Neural cell (in vitro differentiated cells): Measurements from ENCODE around the gene TULP3. TPM values are rescaled to one million over a fixed set of nuclear protein-coding genes. Genes with fewer than 3 reads are reported as not detected.
A peak's percentile ranks its signal among the peaks of the same experiment; 100 is the strongest.

Source experiments
- H2AFZ ChIP-seq: fragments of 200-600, 300-800 bp; sonication (generic), shearing (Covaris generic); 2 replicates; pipeline ENCODE4 v1.6.0; 2014; ENCODE audit warnings: low read depth, mild to moderate bottlenecking, antibody characterized with exemption, low read length, moderate library complexity
- H3F3A ChIP-seq: fragments of 200-600 bp; shearing (Covaris generic); 2 replicates; pipeline ENCODE4 v1.6.1; 2016; ENCODE audit warnings: mild to moderate bottlenecking, moderate library complexity, mixed read lengths, antibody characterized with exemption, low read length; ENCODE audit not compliant: insufficient read depth, poor library complexity, severe bottlenecking
- H3K27ac ChIP-seq: fragments of 200-600, 300-800 bp; sonication (generic), shearing (Covaris generic); 2 replicates; pipeline ENCODE4 v1.5.1; 2014; ENCODE audit warnings: mild to moderate bottlenecking, low read length, moderate library complexity
- H3K27me3 ChIP-seq: fragments of 300-800, 200-600 bp; sonication (generic), shearing (Covaris generic); 2 replicates; pipeline ENCODE4 v1.6.0; 2014; ENCODE audit warnings: mild to moderate bottlenecking, low read depth, low read length, moderate library complexity; ENCODE audit not compliant: insufficient read depth
- H3K36me3 ChIP-seq: fragments of 300-800, 200-600 bp; sonication (generic), shearing (Covaris generic); 2 replicates; pipeline ENCODE4 v1.5.1; 2014; ENCODE audit warnings: mild to moderate bottlenecking, antibody characterized with exemption, low read length, moderate library complexity; ENCODE audit not compliant: insufficient read depth
- H3K4me2 ChIP-seq: fragments of 300-800, 200-600 bp; sonication (generic), shearing (Covaris generic); 2 replicates; pipeline ENCODE4 v1.6.0; 2014; ENCODE audit warnings: mild to moderate bottlenecking, low read length
- H3K4me3 ChIP-seq: fragments of 300-800, 200-600 bp; sonication (generic), shearing (Covaris generic); 2 replicates; pipeline ENCODE4 v1.5.1; 2014; ENCODE audit warnings: mild to moderate bottlenecking, low read length, moderate library complexity
- H3K79me2 ChIP-seq: fragments of 200-600 bp; shearing (Covaris generic); replicated peaks from 2 replicates; pipeline ENCODE4 v1.6.0; 2014; ENCODE audit warnings: mild to moderate bottlenecking, low read length, moderate library complexity; ENCODE audit not compliant: insufficient read depth
- H3K9ac ChIP-seq: fragments of 300-800, 200-600 bp; sonication (generic), shearing (Covaris generic); 2 replicates; pipeline ENCODE4 v1.6.1; 2016; ENCODE audit warnings: mild to moderate bottlenecking, low read length, mixed read lengths
- H3K9me2 ChIP-seq: fragments of 200-600 bp; shearing (Covaris generic); 2 replicates; pipeline ENCODE4 v1.6.1; 2016; ENCODE audit warnings: mild to moderate bottlenecking, low read length, mixed read lengths; ENCODE audit not compliant: insufficient read depth
- H3K9me3 ChIP-seq: fragments of 200-600, 300-800 bp; sonication (generic), shearing (Covaris generic); 2 replicates; pipeline ENCODE4 v1.6.1; 2016; ENCODE audit warnings: mild to moderate bottlenecking, mixed run types, low read length, moderate library complexity, mixed read lengths
- H4K20me1 ChIP-seq: fragments of 200-600 bp; shearing (Covaris generic); 2 replicates; pipeline ENCODE4 v1.6.1; 2016; ENCODE audit warnings: mild to moderate bottlenecking, mixed run types; ENCODE audit not compliant: insufficient read depth
- CTCF ChIP-seq: fragments of 450-650 bp; IDR thresholded peaks from 2 replicates; pipeline ENCODE4 v1.5.1; 2014; ENCODE audit warnings: antibody characterized with exemption, mild to moderate bottlenecking, moderate library complexity; ENCODE audit not compliant: poor library complexity, severe bottlenecking
- EP300 ChIP-seq: fragments of 450-650 bp; conservative IDR thresholded peaks from 2 replicates; pipeline ENCODE4 v1.6.1; 2014; ENCODE audit warnings: antibody characterized with exemption, mild to moderate bottlenecking, moderate library complexity; ENCODE audit not compliant: poor library complexity, severe bottlenecking
- EZH2 ChIP-seq: fragments of 200-600, 300-800 bp; shearing (Covaris generic), sonication (generic); IDR thresholded peaks from 2 replicates; pipeline ENCODE4 v1.6.1; 2014; ENCODE audit warnings: antibody characterized with exemption, low read length, borderline replicate concordance, mild to moderate bottlenecking; ENCODE audit not compliant: insufficient read depth, poor library complexity, severe bottlenecking
- MXI1 ChIP-seq: fragments of 450-650 bp; conservative IDR thresholded peaks from 2 replicates; pipeline ENCODE4 v1.6.1; 2014; ENCODE audit warnings: antibody characterized with exemption, mild to moderate bottlenecking; ENCODE audit not compliant: poor library complexity, severe bottlenecking
- POLR2AphosphoS5 ChIP-seq: IDR thresholded peaks from 2 replicates; pipeline ENCODE4 v1.6.1; 2012
- RAD21 ChIP-seq: fragments of 450-650 bp; conservative IDR thresholded peaks from 2 replicates; pipeline ENCODE4 v1.6.1; 2014; ENCODE audit warnings: antibody characterized with exemption, mild to moderate bottlenecking, moderate library complexity
- REST ChIP-seq: IDR thresholded peaks from 2 replicates; pipeline ENCODE4 v1.6.1; 2012; ENCODE audit warnings: borderline replicate concordance
- SMC3 ChIP-seq: fragments of 450-650 bp; conservative IDR thresholded peaks from 2 replicates; pipeline ENCODE4 v1.6.1; 2014; ENCODE audit warnings: antibody characterized with exemption, mild to moderate bottlenecking, moderate library complexity; ENCODE audit not compliant: poor library complexity
- TAF1 ChIP-seq: IDR thresholded peaks from 2 replicates; pipeline ENCODE4 v1.6.1; 2012; ENCODE audit warnings: low read depth
- polyA plus RNA-seq: library from polyadenylated mRNA; depleted of rRNA; stranded (reverse); fragments of >200 nt; gene quantifications from 2 replicates; pipeline ENCODE4 v1.2.3, GENCODE V29; 2014

Gene TULP3
- polyA plus RNA-seq, 1 donor from 2014 or later: 9.3 TPM

DNA sequence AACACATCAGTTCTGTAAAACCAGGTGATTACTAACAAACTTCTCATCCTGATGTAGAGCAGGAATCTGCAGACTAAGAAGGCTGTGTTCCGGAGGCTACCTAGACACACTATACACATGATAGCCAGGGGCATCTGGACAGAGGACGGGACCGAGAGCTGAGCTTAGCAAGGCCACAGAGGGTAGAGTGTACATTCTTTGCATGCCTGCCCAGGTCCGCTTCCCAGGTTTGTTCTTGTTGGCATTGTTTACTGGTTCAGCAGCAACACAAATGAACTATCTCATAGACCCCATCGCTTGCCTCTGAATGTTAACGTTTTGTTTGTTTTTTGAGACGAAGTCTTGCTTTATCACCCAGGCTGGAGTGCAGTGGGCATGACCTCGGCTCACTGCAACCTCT lies 50.8 kb downstream of the TULP3 start:
- Histone ChIP-seq H3K4me3 (no peak overlapping the region), H3K27ac (no peak overlapping the region), H2AFZ (no peak overlapping the region), H3K79me2 (no peaks in the 10 kb centered on the region), H4K20me1 (no peaks in the 10 kb centered on the region), H3F3A (no peaks in the 10 kb centered on the region), H3K9ac (no peak overlapping the region), H3K9me3 (no peaks in the 10 kb centered on the region), H3K4me2 (no peak overlapping the region), H3K9me2 (no peaks in the 10 kb centered on the region), H3K36me3 (no peaks in the 10 kb centered on the region), H3K27me3 (no peaks in the 10 kb centered on the region)
- TF ChIP-seq CTCF: no peak
- TF ChIP-seq POLR2AphosphoS5: no peak
- no peak for TF ChIP-seq RAD21
- TF ChIP-seq TAF1: no peak
- TF ChIP-seq REST: no peak
- TF ChIP-seq MXI1: no peak
- no peak for TF ChIP-seq EZH2
- no peak for TF ChIP-seq EP300
- TF ChIP-seq SMC3: no peak

DNA sequence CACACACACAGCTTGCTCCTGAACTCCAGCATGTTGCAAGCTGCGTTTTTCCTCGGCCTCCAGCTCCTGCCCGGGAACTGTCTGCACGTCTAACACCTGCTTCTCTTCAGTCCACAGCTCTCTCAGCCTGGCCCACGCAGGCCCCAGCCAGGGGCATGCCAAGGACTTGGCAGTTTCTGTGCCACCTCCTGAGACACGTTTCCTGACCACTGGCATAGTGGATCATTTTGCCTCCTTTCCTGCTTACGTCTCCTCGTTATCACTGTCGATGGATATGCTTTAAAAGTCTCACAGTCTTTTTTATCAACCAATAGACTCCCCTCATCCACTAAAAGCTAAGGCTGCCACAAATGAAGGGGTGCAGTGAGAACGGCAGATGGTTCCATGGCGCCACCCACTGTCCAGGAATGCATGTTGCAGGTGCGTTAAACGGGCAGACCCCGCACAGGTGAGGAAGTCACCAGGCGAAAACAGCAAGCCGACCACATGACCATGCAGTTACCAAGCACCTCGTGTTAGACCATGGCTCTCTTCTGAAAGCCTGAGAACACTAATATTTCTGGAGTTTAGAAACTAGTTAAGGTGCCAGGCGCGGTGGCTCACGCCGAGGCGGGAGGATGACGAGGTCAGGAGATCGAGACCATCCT lies 53.8 kb downstream of the TULP3 start:
- Histone ChIP-seq H3K9me2 (no peaks in the 10 kb centered on the region), H2AFZ (no peak overlapping the region), H3K79me2 (no peaks in the 10 kb centered on the region), H3K27ac (no peak overlapping the region), H3K9me3 (no peaks in the 10 kb centered on the region), H3F3A (no peaks in the 10 kb centered on the region), H3K36me3 (no peaks in the 10 kb centered on the region), H3K27me3 (no peaks in the 10 kb centered on the region), H3K9ac (no peak overlapping the region), H3K4me2 (no peak overlapping the region), H4K20me1 (no peaks in the 10 kb centered on the region), H3K4me3 (no peak overlapping the region)
- TF ChIP-seq EP300 (no peak), MXI1 (no peak), RAD21 (peak; percentile 83), REST (no peak), CTCF (peak; percentile 82), SMC3 (peak; percentile 80)
